HEK293 (cell line): ENCODE measurements around the gene CLMN.

Experiments used
- CTCF ChIP-seq: fragments of 450-650 bp; formaldehyde crosslinking; IDR thresholded peaks from 2 replicates; pipeline ENCODE4 v1.5.1; 2016; ENCODE audit warnings: missing biosample characterization, missing genetic modification characterization
- HOXA7 ChIP-seq: sonication (generic); formaldehyde crosslinking; IDR thresholded peaks from 2 replicates; pipeline ENCODE4 v1.8.1; 2022; ENCODE audit warnings: missing genetic modification reagents, borderline replicate concordance
- SP2 ChIP-seq: fragments of 450-650 bp; formaldehyde crosslinking; IDR thresholded peaks from 2 replicates; pipeline ENCODE4 v1.5.1; 2016; ENCODE audit warnings: missing biosample characterization, missing genetic modification characterization
- ZBTB26 ChIP-seq: fragments of 450-650 bp; formaldehyde crosslinking; optimal IDR thresholded peaks from 2 replicates; pipeline ENCODE3; 2016; ENCODE audit warnings: missing biosample characterization, mild to moderate bottlenecking, missing genetic modification characterization
- ZNF148 ChIP-seq: fragments of 450-650 bp; formaldehyde crosslinking; IDR thresholded peaks from 2 replicates; pipeline ENCODE4 v1.5.0; 2017; ENCODE audit warnings: missing biosample characterization, missing genetic modification characterization, borderline replicate concordance
- ZNF223 ChIP-seq: fragments of 450-650 bp; formaldehyde crosslinking; IDR thresholded peaks from 2 replicates; pipeline ENCODE4 v1.5.1; 2016; ENCODE audit warnings: missing biosample characterization, missing genetic modification characterization
- ZNF423 ChIP-seq: fragments of 450-650 bp; formaldehyde crosslinking; IDR thresholded peaks from 2 replicates; pipeline ENCODE4 v1.5.1; 2016; ENCODE audit warnings: missing biosample characterization, missing genetic modification characterization

GRCh38 chr14:95301527-95302187, 18.1 kb downstream of the CLMN start:
- TF ChIP-seq ZNF423 (tag by site-specific recombination) (no peak), ZNF223 (tag by site-specific recombination) (no peak), CTCF (tag by site-specific recombination) (no peak), HOXA7 (CRISPR knock-in tag) (no peak), ZBTB26 (tag by site-specific recombination) (no peak), SP2 (tag by site-specific recombination) (no peak), ZNF148 (tag by site-specific recombination) (no peak)
